Activated T-cell treated with anti-CD3 and anti-CD28 coated beads for 1 hour (primary cell): Measurements from ENCODE around the gene ITPR1.

Source experiments
- DNase-seq: peaks from one replicate; pipeline ENCODE4 v3.0.0-alpha.2; 2020; ENCODE audit warnings: low read depth

ITPR1 gene

GRCh38 chr3:4509983-4510755 is 17.0 kb downstream of the ITPR1 start:
- DNase-seq = no peak

- no peak for DNase-seq
These were observed 18.5 kb downstream of the ITPR1 start for GRCh38 chr3:4511491-4512262.

GRCh38 chr3:4512895-4513616 is 19.9 kb downstream of the ITPR1 start:
- no peak for DNase-seq

GRCh38 chr3:4514321-4514720 is 21.2 kb downstream of the ITPR1 start:
- no peak for DNase-seq

- no peak for DNase-seq
These were observed 21.8 kb downstream of the ITPR1 start for GRCh38 chr3:4514916-4515315.

- DNase-seq = no peak
These were observed 22.9 kb downstream of the ITPR1 start for GRCh38 chr3:4515916-4516579.

- DNase-seq = no peak
These were observed 23.9 kb downstream of the ITPR1 start for GRCh38 chr3:4517093-4517492.

- DNase-seq = no peak
These were observed 24.6 kb downstream of the ITPR1 start for GRCh38 chr3:4517643-4518311.

GRCh38 chr3:4520033-4520816 is 27.1 kb downstream of the ITPR1 start:
- DNase-seq = no peak

- no peak for DNase-seq
These were observed 29.8 kb downstream of the ITPR1 start for GRCh38 chr3:4522947-4523346.

GRCh38 chr3:4523710-4524698 is 30.9 kb downstream of the ITPR1 start:
- no peak for DNase-seq

GRCh38 chr3:4525560-4526223 is 32.5 kb downstream of the ITPR1 start:
- no peak for DNase-seq

- no peak for DNase-seq
These were observed 35.2 kb downstream of the ITPR1 start for GRCh38 chr3:4528320-4528719.

GRCh38 chr3:4528819-4529600 is 35.9 kb downstream of the ITPR1 start:
- no peak for DNase-seq

- DNase-seq = no peak
These were observed 36.9 kb downstream of the ITPR1 start for GRCh38 chr3:4529876-4530588.

- DNase-seq = no peak
These were observed 38.4 kb downstream of the ITPR1 start for GRCh38 chr3:4531478-4532025.

- no peak for DNase-seq
These were observed 39.5 kb downstream of the ITPR1 start for GRCh38 chr3:4532535-4533112.
